KMS-11 (cell line): Measurements from ENCODE around the gene HSD17B11.

Source experiments
- H2AFZ ChIP-seq: fragments of 200-600 bp; sonication (generic); 2 replicates; pipeline ENCODE4 v1.6.1; 2016; ENCODE audit warnings: antibody characterized with exemption, mixed run types, low read depth
- H3K27ac ChIP-seq: fragments of 200-600 bp; sonication (generic); 2 replicates; pipeline ENCODE4 v1.6.1; 2016; ENCODE audit warnings: mild to moderate bottlenecking, mixed run types
- H3K27me3 ChIP-seq: fragments of 200-600 bp; sonication (generic); 2 replicates; pipeline ENCODE4 v1.6.1; 2017; ENCODE audit warnings: mild to moderate bottlenecking, low read depth, mixed run types, moderate library complexity; ENCODE audit not compliant: insufficient read depth
- H3K36me3 ChIP-seq: fragments of 200-600 bp; sonication (generic); 2 replicates; pipeline ENCODE4 v1.6.1; 2017; ENCODE audit warnings: mild to moderate bottlenecking, mixed run types; ENCODE audit not compliant: insufficient read depth
- H3K4me1 ChIP-seq: fragments of 200-600 bp; sonication (generic); 2 replicates; pipeline ENCODE4 v1.6.1; 2016; ENCODE audit warnings: mild to moderate bottlenecking, low read depth, mixed run types; ENCODE audit not compliant: poor library complexity, severe bottlenecking
- H3K4me2 ChIP-seq: fragments of 200-600 bp; sonication (generic); 2 replicates; pipeline ENCODE4 v1.7.0; 2016; ENCODE audit warnings: mild to moderate bottlenecking, mixed run types
- H3K4me3 ChIP-seq: fragments of 200-600 bp; sonication (generic); IDR thresholded peaks from 2 replicates; pipeline ENCODE4 v1.6.1; 2017; ENCODE audit warnings: low read depth, low read length, mixed read lengths; ENCODE audit not compliant: insufficient read depth
- H3K79me2 ChIP-seq: fragments of 200-600 bp; sonication (generic); 2 replicates; pipeline ENCODE4 v1.6.1; 2016; ENCODE audit warnings: low read depth, mixed run types; ENCODE audit not compliant: insufficient read depth
- H3K9ac ChIP-seq: fragments of 200-600 bp; sonication (generic); 2 replicates; pipeline ENCODE4 v1.6.1; 2016; ENCODE audit warnings: mild to moderate bottlenecking, mixed run types
- H4K20me1 ChIP-seq: fragments of 200-600 bp; sonication (generic); 2 replicates; pipeline ENCODE4 v1.6.1; 2016; ENCODE audit warnings: mild to moderate bottlenecking, mixed run types; ENCODE audit not compliant: insufficient read depth
- CTCF ChIP-seq: fragments of 200-600 bp; sonication (generic); conservative IDR thresholded peaks from 2 replicates; pipeline ENCODE4 v1.6.1; 2017; ENCODE audit warnings: low read depth, mild to moderate bottlenecking, antibody characterized with exemption, low read length, moderate library complexity, mixed read lengths

The HSD17B11 gene

GRCh38 chr4:87416965-87417364 is 26.0 kb upstream of the HSD17B11 start:
- no peaks in the 10 kb centered on the region for H3K27me3 ChIP-seq
- TF ChIP-seq CTCF, result no peak
- no peaks in the 10 kb centered on the region for H3K36me3 ChIP-seq
- H3K27ac ChIP-seq, result no peak overlapping the region
- H3K4me2 ChIP-seq, result no peak overlapping the region
- H3K9ac ChIP-seq, result no peak overlapping the region
- H4K20me1 ChIP-seq, result no peaks in the 10 kb centered on the region
- H3K79me2 ChIP-seq, result no peaks in the 10 kb centered on the region
- H3K4me1 ChIP-seq, result peaks cover 6% of the 10 kb centered on the region
- H2AFZ ChIP-seq, result no peak overlapping the region
- no peak overlapping the region for H3K4me3 ChIP-seq

- Histone ChIP-seq H3K4me2 (no peak overlapping the region), H2AFZ (no peak overlapping the region), H3K4me1 (no peaks in the 10 kb centered on the region), H3K27ac (no peak overlapping the region), H3K79me2 (no peaks in the 10 kb centered on the region), H3K4me3 (no peak overlapping the region), H4K20me1 (no peaks in the 10 kb centered on the region), H3K27me3 (no peaks in the 10 kb centered on the region), H3K9ac (no peak overlapping the region), H3K36me3 (no peaks in the 10 kb centered on the region)
- TF ChIP-seq CTCF, result no peak
These were observed 23.8 kb upstream of the HSD17B11 start for GRCh38 chr4:87414816-87415215.

GRCh38 chr4:87410679-87411078 is 19.7 kb upstream of the HSD17B11 start:
- H3K9ac ChIP-seq, result no peak overlapping the region
- H3K36me3 ChIP-seq, result no peaks in the 10 kb centered on the region
- no peaks in the 10 kb centered on the region for H3K27me3 ChIP-seq
- no peak overlapping the region for H3K4me3 ChIP-seq
- no peaks in the 10 kb centered on the region for H3K79me2 ChIP-seq
- no peaks in the 10 kb centered on the region for H4K20me1 ChIP-seq
- no peak overlapping the region for H2AFZ ChIP-seq
- no peak for TF ChIP-seq CTCF
- no peaks in the 10 kb centered on the region for H3K4me1 ChIP-seq
- H3K27ac ChIP-seq, result no peak overlapping the region
- no peak overlapping the region for H3K4me2 ChIP-seq

- Histone ChIP-seq H3K79me2 (no peaks in the 10 kb centered on the region), H4K20me1 (no peaks in the 10 kb centered on the region), H3K9ac (no peak overlapping the region), H3K4me1 (no peaks in the 10 kb centered on the region), H3K27ac (no peak overlapping the region), H3K4me2 (no peak overlapping the region), H3K4me3 (no peak overlapping the region), H2AFZ (no peak overlapping the region), H3K27me3 (no peaks in the 10 kb centered on the region), H3K36me3 (no peaks in the 10 kb centered on the region)
- no peak for TF ChIP-seq CTCF
These were observed 19.2 kb upstream of the HSD17B11 start for GRCh38 chr4:87410157-87410556.
